SJSA1 (cell line): ENCODE results near the gene MMRN2. TPM values are rescaled to one million over a fixed set of nuclear protein-coding genes. Genes with fewer than 3 reads are reported as not detected.
A peak's percentile ranks its signal among the peaks of the same experiment; 100 is the strongest.
"Not testable (repeated sequence)": the region's sequence is repeated elsewhere in the genome, so short reads cannot be mapped to it uniquely, and the experiment has no call there.

Experiments
- DNase-seq, 2 experiments: peaks; one replicate each; pipeline ENCODE4 v3.0.0-alpha.2; 2015 to 2020; ENCODE audit warnings: low spot score in 2 of 2, low read depth in 1 of 2
- H3K27ac ChIP-seq: fragments of 250-450 bp; sonication (Bioruptor Pico); 2 replicates; pipeline ENCODE4 v1.5.1; 2020; ENCODE audit warnings: mild to moderate bottlenecking, moderate library complexity
- H3K27me3 ChIP-seq: fragments of 250-450 bp; sonication (Bioruptor Pico); replicated peaks from 2 replicates; pipeline ENCODE4 v1.5.1; 2020; ENCODE audit warnings: mild to moderate bottlenecking, moderate library complexity
- H3K36me3 ChIP-seq: fragments of 250-450 bp; sonication (Bioruptor Pico); 2 replicates; pipeline ENCODE4 v1.5.1; 2020; ENCODE audit warnings: mild to moderate bottlenecking
- H3K4me1 ChIP-seq: fragments of 250-450 bp; sonication (Bioruptor Pico); replicated peaks from 2 replicates; pipeline ENCODE4 v1.6.1; 2021; ENCODE audit warnings: mild to moderate bottlenecking
- H3K4me3 ChIP-seq: fragments of 250-450 bp; sonication (Bioruptor Pico); 2 replicates; pipeline ENCODE4 v1.5.1; 2020; ENCODE audit warnings: mild to moderate bottlenecking
- H3K9me3 ChIP-seq: fragments of 250-450 bp; sonication (Bioruptor Pico); replicated peaks from 2 replicates; pipeline ENCODE4 v1.5.1; 2020; ENCODE audit warnings: mild to moderate bottlenecking
- total RNA-seq: library from RNA; depleted of rRNA; stranded (reverse); fragments of >200 nt; shearing (Covaris generic); gene quantifications from 2 replicates; pipeline ENCODE4 v1.2.3, GENCODE V29; 2014; rRNA removed

Gene MMRN2, protein sequence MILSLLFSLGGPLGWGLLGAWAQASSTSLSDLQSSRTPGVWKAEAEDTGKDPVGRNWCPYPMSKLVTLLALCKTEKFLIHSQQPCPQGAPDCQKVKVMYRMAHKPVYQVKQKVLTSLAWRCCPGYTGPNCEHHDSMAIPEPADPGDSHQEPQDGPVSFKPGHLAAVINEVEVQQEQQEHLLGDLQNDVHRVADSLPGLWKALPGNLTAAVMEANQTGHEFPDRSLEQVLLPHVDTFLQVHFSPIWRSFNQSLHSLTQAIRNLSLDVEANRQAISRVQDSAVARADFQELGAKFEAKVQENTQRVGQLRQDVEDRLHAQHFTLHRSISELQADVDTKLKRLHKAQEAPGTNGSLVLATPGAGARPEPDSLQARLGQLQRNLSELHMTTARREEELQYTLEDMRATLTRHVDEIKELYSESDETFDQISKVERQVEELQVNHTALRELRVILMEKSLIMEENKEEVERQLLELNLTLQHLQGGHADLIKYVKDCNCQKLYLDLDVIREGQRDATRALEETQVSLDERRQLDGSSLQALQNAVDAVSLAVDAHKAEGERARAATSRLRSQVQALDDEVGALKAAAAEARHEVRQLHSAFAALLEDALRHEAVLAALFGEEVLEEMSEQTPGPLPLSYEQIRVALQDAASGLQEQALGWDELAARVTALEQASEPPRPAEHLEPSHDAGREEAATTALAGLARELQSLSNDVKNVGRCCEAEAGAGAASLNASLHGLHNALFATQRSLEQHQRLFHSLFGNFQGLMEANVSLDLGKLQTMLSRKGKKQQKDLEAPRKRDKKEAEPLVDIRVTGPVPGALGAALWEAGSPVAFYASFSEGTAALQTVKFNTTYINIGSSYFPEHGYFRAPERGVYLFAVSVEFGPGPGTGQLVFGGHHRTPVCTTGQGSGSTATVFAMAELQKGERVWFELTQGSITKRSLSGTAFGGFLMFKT
- total RNA-seq, result 1.5 TPM in 1 of 2 replicates, not detected in the other

DNA sequence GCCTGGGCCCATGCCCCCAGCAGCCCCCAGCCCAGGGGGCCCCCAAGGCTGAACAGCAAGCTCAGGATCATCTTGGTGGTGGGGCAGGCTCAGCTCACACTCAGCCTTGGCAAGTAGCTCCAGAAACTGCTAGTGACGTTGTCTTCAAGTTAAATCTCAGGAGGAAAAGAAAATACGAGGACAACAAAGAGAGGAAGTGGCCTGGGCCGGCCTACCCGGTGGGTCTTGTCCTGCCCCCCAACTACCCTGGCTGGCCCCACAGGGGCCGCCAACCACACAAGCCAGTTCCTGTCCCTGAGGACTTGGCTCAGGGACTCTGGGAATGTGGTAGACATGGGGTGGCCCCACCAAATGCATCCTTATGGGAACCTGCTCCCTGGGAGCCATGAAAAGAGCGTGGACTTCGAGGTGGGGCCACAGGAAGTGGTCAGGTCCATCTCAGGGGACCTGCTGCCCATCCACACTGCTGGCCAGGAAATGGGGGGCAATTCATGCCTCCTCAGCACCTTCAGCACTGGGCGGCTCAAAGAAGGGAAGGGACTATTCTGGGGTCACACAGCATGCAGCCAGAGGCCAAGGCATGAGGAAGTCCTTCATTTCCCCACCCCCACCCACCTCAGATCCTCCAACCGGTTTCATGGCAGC lies at the start of gene MMRN2:
Gene MMRN2 (minus strand): TSS at position 145 of the 645 bp plus-strand sequence. CDS start 74 bp downstream, at position 71.
- no peaks in the 10 kb centered on the region for H3K27me3 ChIP-seq
- H3K36me3 ChIP-seq, result no peaks in the 10 kb centered on the region
- no peak within 1 kb of the TSS for H3K27ac ChIP-seq
- no peak within 1 kb of the TSS for H3K4me3 ChIP-seq
- no peaks in the 10 kb centered on the region for H3K9me3 ChIP-seq
- DNase-seq, result peak in 1 of 2 experiments; percentile 38
- peaks cover 27% of the 10 kb centered on the region for H3K4me1 ChIP-seq

- not testable (repeated sequence) for H3K4me1 ChIP-seq, H3K36me3 ChIP-seq, H3K4me3 ChIP-seq, H3K27me3 ChIP-seq, DNase-seq, H3K9me3 ChIP-seq, H3K27ac ChIP-seq
Observed at GRCh38 chr10:87007124-87007523, 49.7 kb upstream of the MMRN2 start.

- H3K27ac ChIP-seq, result no peak overlapping the region
- H3K4me3 ChIP-seq, result no peak overlapping the region
- no peaks in the 10 kb centered on the region for H3K9me3 ChIP-seq
- no peaks in the 10 kb centered on the region for H3K36me3 ChIP-seq
- H3K4me1 ChIP-seq, result 0 out of 2 replicates have a peak, but pooled peaks cover 3% of the 10 kb centered on the region
- DNase-seq, result no peak
- no peaks in the 10 kb centered on the region for H3K27me3 ChIP-seq
Observed at GRCh38 chr10:87000491-87000890, 43.1 kb upstream of the MMRN2 start.

DNA sequence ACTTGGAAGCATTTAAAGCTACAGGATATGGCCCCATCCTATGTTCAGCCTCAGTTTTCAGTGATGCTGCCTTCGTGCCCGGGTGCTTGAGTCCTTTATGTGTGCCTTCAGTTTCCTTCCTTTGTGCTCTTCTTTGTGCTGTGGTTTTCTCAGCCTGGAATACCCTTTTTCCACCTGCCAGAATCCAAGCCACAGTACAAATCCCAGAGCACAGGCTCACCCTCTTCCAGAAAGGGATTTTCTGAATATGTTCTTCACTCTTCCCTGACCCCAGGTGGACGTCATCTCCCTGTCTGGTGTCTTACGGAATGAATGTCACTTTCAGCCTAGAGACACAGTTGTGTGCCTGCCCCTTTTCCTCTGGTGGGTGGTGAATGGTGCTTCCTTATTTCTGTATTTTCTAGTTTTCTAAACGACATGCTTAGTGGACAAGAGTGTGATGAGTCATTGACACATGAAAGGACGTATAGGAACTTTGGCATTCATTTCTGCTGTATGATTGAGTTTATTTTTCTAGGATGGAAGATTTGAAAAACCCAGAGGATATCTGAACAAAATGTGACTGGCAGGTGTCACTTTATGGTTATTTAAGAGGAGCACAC lies 42.5 kb upstream of the MMRN2 start:
- not testable (repeated sequence) for H3K36me3 ChIP-seq, H3K4me3 ChIP-seq, H3K9me3 ChIP-seq, H3K27me3 ChIP-seq, H3K27ac ChIP-seq, DNase-seq, H3K4me1 ChIP-seq

DNA sequence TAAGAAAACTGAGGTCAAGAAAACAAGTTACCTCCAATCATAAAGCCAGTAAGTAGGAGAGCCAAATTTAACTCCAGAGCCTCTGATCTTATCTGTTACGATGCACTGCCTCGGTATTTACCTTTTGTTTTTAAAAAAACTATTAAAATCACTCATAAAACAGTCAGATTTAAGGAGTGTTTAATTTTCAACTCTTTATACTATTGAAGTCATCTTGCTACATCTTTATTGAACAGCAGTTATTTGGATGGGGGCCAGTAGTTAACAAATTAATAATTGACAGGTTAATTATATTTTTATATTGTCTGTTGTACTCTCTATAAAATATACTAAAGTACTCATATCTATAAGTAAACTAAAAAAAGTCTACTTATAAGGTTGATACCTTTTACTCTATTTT lies 35.5 kb upstream of the MMRN2 start:
- Histone ChIP-seq H3K4me3 (no peak overlapping the region), H3K4me1 (no peaks in the 10 kb centered on the region), H3K27ac (no peak overlapping the region), H3K9me3 (no peaks in the 10 kb centered on the region), H3K27me3 (no peaks in the 10 kb centered on the region), H3K36me3 (no peaks in the 10 kb centered on the region)
- DNase-seq, result no peak

DNA sequence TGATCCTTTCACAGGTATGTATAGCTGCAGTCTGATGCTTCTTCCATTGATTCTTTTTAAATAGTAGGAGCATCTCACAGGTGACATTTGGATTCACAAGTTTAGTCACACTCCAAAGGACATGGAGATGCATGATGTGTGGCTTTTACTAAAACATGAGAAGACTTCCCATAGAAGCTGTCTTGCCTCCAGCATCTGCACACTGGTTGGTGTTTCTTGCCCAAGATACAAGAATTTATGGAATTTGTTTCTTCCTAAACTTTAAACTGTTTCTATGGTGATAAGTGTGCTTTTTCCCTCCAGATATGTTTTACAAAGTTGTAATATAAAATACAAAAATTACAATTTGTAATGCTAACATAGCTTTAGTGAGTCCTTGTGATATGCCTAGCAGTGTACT lies 35.0 kb upstream of the MMRN2 start:
- H3K36me3 ChIP-seq, result no peaks in the 10 kb centered on the region
- H3K9me3 ChIP-seq, result no peaks in the 10 kb centered on the region
- H3K27ac ChIP-seq, result no peak overlapping the region
- no peak for DNase-seq
- no peaks in the 10 kb centered on the region for H3K4me1 ChIP-seq
- H3K4me3 ChIP-seq, result no peak overlapping the region
- H3K27me3 ChIP-seq, result no peaks in the 10 kb centered on the region

GRCh38 chr10:86991362-86991761 lies 33.9 kb upstream of the MMRN2 start:
- not testable (repeated sequence) for DNase-seq, H3K27me3 ChIP-seq, H3K4me3 ChIP-seq, H3K36me3 ChIP-seq, H3K9me3 ChIP-seq, H3K27ac ChIP-seq, H3K4me1 ChIP-seq

DNA sequence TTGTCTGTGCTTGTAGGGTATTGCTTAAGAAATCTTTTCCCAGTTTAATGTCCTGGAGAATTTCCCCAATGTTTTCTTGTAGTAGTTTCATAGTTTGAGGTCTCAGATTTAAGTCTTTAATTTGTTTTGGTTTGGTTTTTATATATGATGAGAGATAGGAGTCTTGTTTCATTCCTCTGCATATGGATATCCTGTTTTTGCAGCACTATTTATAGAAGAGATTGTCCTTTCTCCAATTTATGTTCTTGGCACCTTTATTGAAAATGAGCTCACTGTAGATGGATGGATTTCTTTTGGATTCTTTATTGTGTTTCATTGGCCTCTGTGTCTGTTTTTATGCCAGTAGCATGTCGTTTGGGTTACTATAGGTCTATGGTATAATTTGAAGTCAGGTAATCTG lies 31.1 kb upstream of the MMRN2 start:
- no peak for DNase-seq

DNA sequence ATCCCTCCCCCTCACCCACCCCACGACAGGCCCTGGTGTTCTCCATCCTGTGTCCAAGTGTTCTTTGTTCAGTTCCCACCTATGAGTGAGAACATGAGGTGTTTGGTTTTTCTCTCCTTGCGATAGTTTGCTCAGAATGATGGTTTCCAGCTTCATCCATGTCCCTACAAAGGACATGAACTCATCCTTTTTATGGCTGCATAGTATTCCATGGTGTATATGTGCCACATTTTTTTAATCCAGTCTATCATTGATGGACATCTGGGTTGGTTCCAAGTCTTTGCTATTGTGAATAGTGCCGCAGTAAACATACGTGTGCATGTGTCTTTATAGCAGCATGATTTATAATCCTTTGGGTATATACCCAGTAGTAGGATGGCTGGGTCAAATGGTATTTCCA lies 27.1 kb upstream of the MMRN2 start:
- not testable (repeated sequence) for H3K9me3 ChIP-seq, H3K27ac ChIP-seq, H3K4me3 ChIP-seq, H3K4me1 ChIP-seq, H3K27me3 ChIP-seq, DNase-seq, H3K36me3 ChIP-seq

More for the DNA sequence above, 31.1 kb upstream of the MMRN2 start:
- no peaks in the 10 kb centered on the region for H3K9me3 ChIP-seq
- H3K4me3 ChIP-seq, result no peak overlapping the region
- H3K27ac ChIP-seq, result no peak overlapping the region
- no peaks in the 10 kb centered on the region for H3K36me3 ChIP-seq
- no peaks in the 10 kb centered on the region for H3K27me3 ChIP-seq
- no peaks in the 10 kb centered on the region for H3K4me1 ChIP-seq

DNA sequence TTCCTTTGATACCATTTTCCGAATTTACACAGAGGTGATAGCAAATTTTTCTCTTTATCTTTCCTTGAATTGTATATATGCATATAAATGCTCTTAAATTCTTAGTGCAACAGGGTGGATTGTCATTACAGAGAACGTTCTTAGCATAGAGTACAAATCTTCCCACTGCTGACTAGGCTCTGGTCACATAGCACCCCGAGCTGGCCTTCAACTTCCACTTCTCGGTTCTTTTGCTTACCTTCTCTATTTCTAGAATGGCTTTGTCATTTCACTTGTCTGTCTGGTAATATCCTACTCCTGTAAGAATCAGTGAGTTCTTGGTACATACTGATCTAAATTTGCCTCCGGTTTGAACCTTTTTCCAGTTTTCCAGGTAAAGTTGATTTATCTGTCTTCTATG lies 24.3 kb upstream of the MMRN2 start:
- Histone ChIP-seq H3K27me3 (no peaks in the 10 kb centered on the region), H3K4me3 (no peak overlapping the region)
- no peak for DNase-seq

DNA sequence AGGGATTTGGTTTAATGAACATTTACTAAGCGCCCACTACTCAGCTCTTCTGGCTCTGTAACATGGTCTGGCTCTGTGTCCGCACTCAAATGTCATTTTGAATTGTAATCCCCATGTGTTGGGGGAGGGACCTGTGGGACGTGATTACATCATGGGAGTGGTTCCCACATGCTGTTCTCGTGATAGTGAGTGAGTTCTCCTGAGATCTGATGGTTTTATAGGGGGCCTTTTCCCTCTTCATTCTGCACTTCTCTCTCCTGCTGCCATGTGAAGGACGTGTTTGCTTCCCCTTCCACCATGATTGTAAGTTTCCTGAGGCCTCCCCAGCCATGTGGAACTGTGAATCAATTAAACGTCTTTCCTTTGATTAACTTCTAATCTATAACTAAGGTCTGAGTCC lies 23.6 kb upstream of the MMRN2 start:
- not testable (repeated sequence) for H3K27ac ChIP-seq, H3K36me3 ChIP-seq, H3K27me3 ChIP-seq, H3K4me3 ChIP-seq, H3K4me1 ChIP-seq, DNase-seq, H3K9me3 ChIP-seq

More for the DNA sequence above, 24.3 kb upstream of the MMRN2 start:
- Histone ChIP-seq H3K9me3 (no peaks in the 10 kb centered on the region), H3K36me3 (no peaks in the 10 kb centered on the region), H3K27ac (no peak overlapping the region), H3K4me1 (no peaks in the 10 kb centered on the region)

GRCh38 chr10:86979977-86980448 lies 22.6 kb upstream of the MMRN2 start:
- H3K36me3 ChIP-seq, result no peaks in the 10 kb centered on the region
- no peaks in the 10 kb centered on the region for H3K9me3 ChIP-seq
- H3K27me3 ChIP-seq, result no peaks in the 10 kb centered on the region
- no peak for DNase-seq
- no peak overlapping the region for H3K27ac ChIP-seq
- H3K4me1 ChIP-seq, result no peaks in the 10 kb centered on the region
- no peak overlapping the region for H3K4me3 ChIP-seq

GRCh38 chr10:86979296-86979818 lies 21.9 kb upstream of the MMRN2 start:
- Histone ChIP-seq H3K4me3 (no peak overlapping the region), H3K4me1 (no peaks in the 10 kb centered on the region), H3K27me3 (no peaks in the 10 kb centered on the region), H3K27ac (no peak overlapping the region), H3K36me3 (no peaks in the 10 kb centered on the region), H3K9me3 (no peaks in the 10 kb centered on the region)
- DNase-seq, result no peak
